OCI-LY7 (cell line): Measurements from ENCODE around the gene SV2B. TPM values are rescaled to one million over a fixed set of nuclear protein-coding genes. Genes with fewer than 3 reads are reported as not detected.

ENCODE experiments used
- BruUV-seq: library from RNA; stranded (reverse); fragments of 400-500 nt; replicated peaks from 2 replicates; lab custom pipeline; 2021; lab: Mats Ljungman, UMichigan
- CTCF ChIA-PET: fragments of 300-600 bp; sonication (Branson Sonifier 250); formaldehyde crosslinking; loops from one replicate; lab custom pipeline; 2022; ENCODE audit warnings: antibody characterized with exemption; ENCODE audit not compliant: unreplicated experiment; lab: Charles Lee
- POLR2A ChIA-PET: fragments of 300-600 bp; sonication (Branson Sonifier 250); formaldehyde crosslinking; loops from one replicate; lab custom pipeline; 2022; ENCODE audit warnings: antibody characterized with exemption; lab: Charles Lee
- DNase-seq: peaks from one replicate; pipeline ENCODE4 v3.0.0-alpha.2; 2015; ENCODE audit warnings: low spot score
- H2AFZ ChIP-seq: fragments of 200-600 bp; sonication (generic), shearing (Covaris generic); 2 replicates; pipeline ENCODE4 v1.6.1; 2014; ENCODE audit warnings: mild to moderate bottlenecking, antibody characterized with exemption, low read length, moderate library complexity
- H3K27ac ChIP-seq: fragments of 200-600 bp; sonication (generic); 2 replicates; pipeline ENCODE4 v1.5.1; 2014; ENCODE audit warnings: mixed run types, low read depth, mild to moderate bottlenecking, moderate library complexity, low read length, inconsistent platforms; ENCODE audit not compliant: poor library complexity, severe bottlenecking
- H3K36me3 ChIP-seq: fragments of 200-600 bp; sonication (generic); 2 replicates; pipeline ENCODE4 v1.6.1; 2014; ENCODE audit warnings: mild to moderate bottlenecking, antibody characterized with exemption, low read length, moderate library complexity, mixed read lengths; ENCODE audit not compliant: insufficient read depth
- H3K4me1 ChIP-seq: fragments of 200-600 bp; sonication (generic); 2 replicates; pipeline ENCODE4 v1.5.1; 2014; ENCODE audit warnings: mild to moderate bottlenecking, low read length; ENCODE audit not compliant: insufficient read depth, poor library complexity, severe bottlenecking
- H3K4me2 ChIP-seq: fragments of 200-600 bp; sonication (generic); 2 replicates; pipeline ENCODE4 v1.6.1; 2014; ENCODE audit warnings: mild to moderate bottlenecking, low read length
- H3K4me3 ChIP-seq: fragments of 200-600 bp; sonication (generic); 2 replicates; pipeline ENCODE4 v1.5.1; 2014; ENCODE audit warnings: mild to moderate bottlenecking, low read depth, low read length; ENCODE audit not compliant: poor library complexity, severe bottlenecking
- H3K79me2 ChIP-seq: fragments of 200-600 bp; sonication (generic); 2 replicates; pipeline ENCODE4 v1.6.1; 2016; ENCODE audit warnings: low read depth, mild to moderate bottlenecking, low read length, moderate library complexity, mixed read lengths; ENCODE audit not compliant: insufficient read depth
- H3K9me2 ChIP-seq: fragments of 200-600 bp; sonication (generic); 2 replicates; pipeline ENCODE4 v1.6.1; 2016; ENCODE audit warnings: mild to moderate bottlenecking, low read length, mixed read lengths; ENCODE audit not compliant: insufficient read depth
- H3K9me3 ChIP-seq: fragments of 200-600 bp; sonication (generic); 2 replicates; pipeline ENCODE4 v1.6.1; 2014; ENCODE audit warnings: mild to moderate bottlenecking, mixed run types, low read length, mixed read lengths
- H4K20me1 ChIP-seq: fragments of 200-600 bp; sonication (generic); 2 replicates; pipeline ENCODE4 v1.6.1; 2014; ENCODE audit warnings: mild to moderate bottlenecking, antibody characterized with exemption, low read length, moderate library complexity, mixed read lengths; ENCODE audit not compliant: insufficient read depth
- CTCF ChIP-seq: fragments of 200-600 bp; sonication (generic); conservative IDR thresholded peaks from 2 replicates; pipeline ENCODE4 v1.5.1; 2014; ENCODE audit warnings: mild to moderate bottlenecking, antibody characterized with exemption, low read length, moderate library complexity, mixed read lengths
- EZH2phosphoT487 ChIP-seq: fragments of 200-600 bp; sonication (generic); IDR thresholded peaks from 2 replicates; pipeline ENCODE4 v1.6.1; 2018; ENCODE audit warnings: low read depth, borderline replicate concordance, mild to moderate bottlenecking, mixed run types, antibody characterized with exemption, low read length, moderate library complexity, mixed read lengths
- intact Hi-C: fragments of 100-400 bp; cut with micrococcal nuclease; formaldehyde crosslinking; loops from one replicate; pipeline ENCODE4 v1.10.0; 2022; ENCODE audit not compliant: unreplicated experiment
- total RNA-seq, 2 experiments: library from RNA; depleted of rRNA in 1 of 2; stranded (reverse); fragments of >200 nt in 1 of 2; shearing (Covaris generic) in 1 of 2; gene quantifications; 2 replicates each; pipeline ENCODE4 v1.2.3, GENCODE V29; 2014 to 2022

SV2B gene
- total RNA-seq, 2 experiments from 2014 or later: 0.15 TPM; not detected in 1

DNA sequence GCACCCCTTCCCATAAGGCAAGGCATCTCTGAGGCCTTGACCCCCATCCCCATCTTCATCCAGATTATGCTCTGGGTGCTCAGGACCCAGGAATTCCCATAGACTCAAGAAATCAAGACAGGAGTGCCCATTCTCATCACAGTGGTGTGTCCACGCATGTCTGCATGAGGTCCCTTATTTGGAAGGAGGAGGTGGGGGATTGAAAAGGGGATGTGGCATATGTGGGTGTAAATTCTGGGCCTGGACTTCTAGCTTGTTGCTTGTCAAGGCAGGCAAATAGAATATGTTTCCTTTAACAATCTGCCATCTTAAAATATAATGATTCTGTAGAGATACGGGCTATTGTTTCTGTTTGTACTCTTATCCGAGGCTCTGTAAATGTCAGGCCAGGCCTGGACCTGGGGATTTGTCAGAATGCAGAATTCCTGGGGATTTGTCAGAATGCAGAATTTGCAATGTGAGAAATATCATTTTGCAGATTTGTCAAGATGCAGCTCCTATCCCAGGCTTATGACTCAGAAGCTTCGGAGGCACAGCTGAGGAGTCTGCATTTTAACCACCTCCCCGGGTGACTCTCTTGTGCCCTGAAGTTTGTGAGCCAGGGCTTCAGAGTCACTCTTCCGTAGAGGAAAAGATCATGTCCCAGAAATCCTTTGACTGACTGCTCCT lies 157.8 kb downstream of the SV2B start:
- ChIA-PET POLR2A (interaction anchor here (0.5 to 0.7 kb wide), 4 partner anchors 14 to 1206 kb away, joined by 3 read pairs; no protein-coding TSS in a partner anchor), CTCF (no interaction called here)
- TF ChIP-seq CTCF (no peak), EZH2phosphoT487 (no peak)
- no peaks in the 10 kb centered on the region for H3K79me2 ChIP-seq
- H3K4me2 ChIP-seq: no peak overlapping the region
- no peak overlapping the region for H3K4me3 ChIP-seq
- H3K36me3 ChIP-seq: no peaks in the 10 kb centered on the region
- no peak for DNase-seq
- intact Hi-C loops: no loop called here
- no peak overlapping the region for H2AFZ ChIP-seq
- H3K4me1 ChIP-seq: no peaks in the 10 kb centered on the region
- no peaks in the 10 kb centered on the region for H3K9me3 ChIP-seq
- H3K9me2 ChIP-seq: no peaks in the 10 kb centered on the region; the same call in 1 of the 2 replicates
- no peak overlapping the region for H3K27ac ChIP-seq
- BruUV-seq: no TSS peak
- no peaks in the 10 kb centered on the region for H4K20me1 ChIP-seq

DNA sequence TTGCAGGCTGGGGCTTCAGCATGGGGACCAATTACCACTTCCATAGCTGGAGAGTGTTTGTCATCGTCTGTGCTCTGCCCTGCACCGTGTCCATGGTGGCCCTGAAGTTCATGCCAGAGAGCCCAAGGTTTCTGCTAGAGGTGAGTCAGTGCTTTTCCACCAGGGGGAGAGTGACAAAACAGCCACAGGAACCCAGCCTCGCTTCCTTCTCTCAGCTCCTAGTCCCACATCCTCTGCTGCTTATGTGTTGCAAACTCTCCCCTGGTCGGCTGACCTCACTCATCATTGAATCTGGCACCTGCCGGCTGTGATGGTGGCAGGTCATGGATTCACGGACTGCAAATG lies 158.3 kb downstream of the SV2B start:
- no peak overlapping the region for H3K4me3 ChIP-seq
- no peaks in the 10 kb centered on the region for H3K9me3 ChIP-seq
- no peak overlapping the region for H3K4me2 ChIP-seq
- H3K36me3 ChIP-seq: no peaks in the 10 kb centered on the region
- H2AFZ ChIP-seq: no peak overlapping the region
- DNase-seq: peak; percentile 4
- POLR2A ChIA-PET: interaction anchor here (0.6 to 0.7 kb wide), 2 partner anchors 22 to 581 kb away, joined by 3 read pairs; no protein-coding TSS in a partner anchor
- no TSS peak for BruUV-seq
- H3K9me2 ChIP-seq: no peaks in the 10 kb centered on the region; the same call in 1 of the 2 replicates
- H3K27ac ChIP-seq: no peak overlapping the region
- TF ChIP-seq EZH2phosphoT487: no peak
- no peak for TF ChIP-seq CTCF
- CTCF ChIA-PET: no interaction called here
- H3K79me2 ChIP-seq: no peaks in the 10 kb centered on the region
- no peaks in the 10 kb centered on the region for H4K20me1 ChIP-seq
- H3K4me1 ChIP-seq: no peaks in the 10 kb centered on the region
- intact Hi-C loops: no loop called here

DNA sequence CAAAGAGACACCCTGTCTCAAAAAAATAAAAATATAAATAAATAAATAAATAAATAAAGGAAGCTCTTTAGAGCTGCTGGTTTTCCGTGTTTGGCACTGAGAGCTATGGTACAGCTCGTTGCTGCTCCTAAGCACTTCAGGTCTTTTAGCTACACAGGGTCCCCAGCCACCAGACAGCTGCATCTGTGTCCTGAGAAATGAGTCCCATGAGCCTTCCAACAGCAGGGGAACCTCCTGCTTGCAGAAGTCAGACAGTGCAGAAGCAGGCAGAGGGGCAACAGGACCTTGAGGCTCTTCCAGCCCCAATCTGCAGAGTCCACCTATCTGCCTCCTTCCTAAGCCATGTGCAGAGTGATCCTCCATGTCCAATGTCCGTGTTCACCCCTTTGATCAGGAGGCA lies 159.0 kb downstream of the SV2B start:
- no TSS peak for BruUV-seq
- CTCF ChIA-PET: no interaction called here

More for the DNA sequence above, 159.0 kb downstream of the SV2B start:
- POLR2A ChIA-PET: no interaction called here
- Histone ChIP-seq H3K4me2 (no peak overlapping the region), H2AFZ (no peak overlapping the region), H4K20me1 (no peaks in the 10 kb centered on the region), H3K27ac (no peak overlapping the region), H3K4me1 (no peaks in the 10 kb centered on the region), H3K4me3 (no peak overlapping the region), H3K9me2 (no peaks in the 10 kb centered on the region; the same call in 1 of the 2 replicates), H3K79me2 (no peaks in the 10 kb centered on the region), H3K36me3 (no peaks in the 10 kb centered on the region), H3K9me3 (no peaks in the 10 kb centered on the region)
- intact Hi-C loops: no loop called here
- no peak for DNase-seq
- no peak for TF ChIP-seq EZH2phosphoT487
- TF ChIP-seq CTCF: no peak
